OCI-LY3 (cell line): ENCODE measurements around the gene TNFRSF8.

Experiments used
- EZH2phosphoT487 ChIP-seq: fragments of 200-600 bp; shearing (Covaris generic); IDR thresholded peaks from 2 replicates; pipeline ENCODE4 v1.6.1; 2018; ENCODE audit warnings: antibody characterized with exemption, mixed run types, low read depth
- TF ChIP-seq, protein P1 (sequence below): fragments of 200-600, 300-600 bp; sonication (generic); IDR thresholded peaks from 2 replicates; pipeline ENCODE4 v1.5.1; 2014; ENCODE audit warnings: antibody characterized with exemption, low read length, low read depth

DNA sequence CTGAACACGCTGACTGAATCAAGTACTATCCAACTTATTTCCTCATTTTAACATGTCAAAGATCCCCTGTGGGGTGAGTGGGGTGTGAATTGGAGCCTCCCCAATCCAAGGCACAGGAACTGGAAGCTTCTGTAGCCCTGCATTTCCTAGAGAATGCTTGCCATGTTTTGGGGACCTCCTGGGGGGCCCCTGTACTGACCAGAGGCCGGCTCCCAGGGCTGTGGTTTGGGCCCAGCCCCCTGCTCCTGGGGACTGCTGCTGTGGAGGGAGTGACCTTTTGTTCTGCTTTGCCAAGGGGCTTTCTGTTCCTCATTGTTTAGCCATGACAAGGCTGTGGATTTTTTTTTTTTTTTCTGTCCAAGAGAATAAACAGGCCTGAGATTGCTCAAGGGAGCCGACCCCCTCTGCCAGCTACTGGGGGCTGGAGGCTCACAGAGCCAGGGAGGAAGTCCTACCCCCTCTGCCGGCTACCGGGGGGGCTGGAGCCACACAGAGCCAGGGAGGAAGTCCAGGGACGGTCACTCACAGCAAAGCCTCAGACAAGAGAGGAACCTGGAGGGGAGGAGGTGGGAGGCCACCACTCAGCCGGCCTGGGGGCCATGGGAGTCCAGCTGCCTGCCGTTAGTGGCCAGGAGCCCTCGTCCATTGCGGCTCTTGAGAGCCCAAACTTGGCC, 121.0 kb downstream of the TNFRSF8 start:
- TF ChIP-seq, protein P1, sequence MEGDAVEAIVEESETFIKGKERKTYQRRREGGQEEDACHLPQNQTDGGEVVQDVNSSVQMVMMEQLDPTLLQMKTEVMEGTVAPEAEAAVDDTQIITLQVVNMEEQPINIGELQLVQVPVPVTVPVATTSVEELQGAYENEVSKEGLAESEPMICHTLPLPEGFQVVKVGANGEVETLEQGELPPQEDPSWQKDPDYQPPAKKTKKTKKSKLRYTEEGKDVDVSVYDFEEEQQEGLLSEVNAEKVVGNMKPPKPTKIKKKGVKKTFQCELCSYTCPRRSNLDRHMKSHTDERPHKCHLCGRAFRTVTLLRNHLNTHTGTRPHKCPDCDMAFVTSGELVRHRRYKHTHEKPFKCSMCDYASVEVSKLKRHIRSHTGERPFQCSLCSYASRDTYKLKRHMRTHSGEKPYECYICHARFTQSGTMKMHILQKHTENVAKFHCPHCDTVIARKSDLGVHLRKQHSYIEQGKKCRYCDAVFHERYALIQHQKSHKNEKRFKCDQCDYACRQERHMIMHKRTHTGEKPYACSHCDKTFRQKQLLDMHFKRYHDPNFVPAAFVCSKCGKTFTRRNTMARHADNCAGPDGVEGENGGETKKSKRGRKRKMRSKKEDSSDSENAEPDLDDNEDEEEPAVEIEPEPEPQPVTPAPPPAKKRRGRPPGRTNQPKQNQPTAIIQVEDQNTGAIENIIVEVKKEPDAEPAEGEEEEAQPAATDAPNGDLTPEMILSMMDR = no peak
- no peak for TF ChIP-seq EZH2phosphoT487
